ENCODE data around the gene PLD1.
"Not testable (repeated sequence)": the region's sequence is repeated elsewhere in the genome, so short reads cannot be mapped to it uniquely, and the experiment has no call there.

PLD1 gene

DNA sequence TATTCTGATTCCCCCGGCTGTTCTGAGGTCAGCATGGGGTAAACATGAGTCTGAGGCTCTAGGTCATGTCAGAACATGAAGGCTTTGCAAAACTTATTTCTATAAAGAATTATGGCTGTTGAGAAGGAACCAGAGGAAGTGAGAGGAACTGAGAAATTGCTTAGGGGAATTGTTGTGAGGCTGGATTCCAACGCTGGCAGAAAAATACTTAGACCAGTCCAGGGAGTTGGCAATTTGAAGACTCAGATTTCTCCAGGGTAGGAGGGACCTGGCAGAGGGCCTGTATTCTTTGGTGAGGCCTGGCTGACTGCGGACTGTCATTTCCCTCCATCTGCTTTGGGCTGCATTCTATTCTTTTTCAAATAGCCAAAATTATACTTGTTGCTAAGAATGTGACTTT is 155.5 kb downstream of the PLD1 start:
- no peak for DNase-seq

- DNase-seq = no peak
These were observed 156.0 kb downstream of the PLD1 start for GRCh38 chr3:171654326-171654725.

DNA sequence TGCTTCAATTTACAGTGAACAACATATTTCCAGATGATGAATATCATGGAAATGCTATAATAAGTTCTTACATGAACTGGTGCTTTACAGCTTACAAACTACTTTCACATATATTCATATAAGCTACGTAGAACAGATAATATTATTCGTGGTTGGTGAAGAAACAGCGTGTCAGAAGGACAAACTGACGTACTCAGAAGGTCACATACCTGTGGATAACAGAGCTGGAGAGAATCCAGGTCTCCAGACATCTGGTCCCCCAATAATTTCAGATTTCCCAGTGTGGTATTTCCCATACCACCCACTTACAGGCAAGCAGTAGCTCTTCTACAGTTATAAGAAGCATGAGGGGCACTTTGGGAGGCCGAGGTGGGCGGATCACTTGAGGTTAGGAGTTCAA is 156.6 kb downstream of the PLD1 start:
- no peak for DNase-seq

- DNase-seq = no peak
These were observed 157.4 kb downstream of the PLD1 start for GRCh38 chr3:171652932-171653331.

GRCh38 chr3:171649911-171650592 is 160.2 kb downstream of the PLD1 start:
- DNase-seq = no peak

DNA sequence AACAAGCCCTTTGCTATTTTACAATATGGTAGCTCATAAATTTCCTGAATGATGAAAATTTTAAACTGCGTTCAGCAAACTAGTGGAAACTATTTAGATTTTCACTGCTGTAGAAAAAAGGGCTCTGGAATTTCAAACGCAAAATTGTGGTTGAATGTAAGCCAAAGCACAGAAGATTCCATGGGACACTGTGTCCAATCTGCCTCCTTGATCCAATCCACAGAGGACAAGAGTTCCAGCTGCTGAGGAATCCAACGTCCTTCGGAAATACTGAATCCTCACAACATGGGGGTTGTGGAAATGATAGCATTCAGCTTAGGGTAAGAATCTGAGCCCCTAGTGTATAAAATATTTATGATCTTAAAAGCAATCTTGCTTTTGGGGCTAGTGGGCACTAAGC is 161.0 kb downstream of the PLD1 start:
- no peak for DNase-seq

- no peak for DNase-seq
These were observed 162.2 kb downstream of the PLD1 start for GRCh38 chr3:171648069-171648468.

DNA sequence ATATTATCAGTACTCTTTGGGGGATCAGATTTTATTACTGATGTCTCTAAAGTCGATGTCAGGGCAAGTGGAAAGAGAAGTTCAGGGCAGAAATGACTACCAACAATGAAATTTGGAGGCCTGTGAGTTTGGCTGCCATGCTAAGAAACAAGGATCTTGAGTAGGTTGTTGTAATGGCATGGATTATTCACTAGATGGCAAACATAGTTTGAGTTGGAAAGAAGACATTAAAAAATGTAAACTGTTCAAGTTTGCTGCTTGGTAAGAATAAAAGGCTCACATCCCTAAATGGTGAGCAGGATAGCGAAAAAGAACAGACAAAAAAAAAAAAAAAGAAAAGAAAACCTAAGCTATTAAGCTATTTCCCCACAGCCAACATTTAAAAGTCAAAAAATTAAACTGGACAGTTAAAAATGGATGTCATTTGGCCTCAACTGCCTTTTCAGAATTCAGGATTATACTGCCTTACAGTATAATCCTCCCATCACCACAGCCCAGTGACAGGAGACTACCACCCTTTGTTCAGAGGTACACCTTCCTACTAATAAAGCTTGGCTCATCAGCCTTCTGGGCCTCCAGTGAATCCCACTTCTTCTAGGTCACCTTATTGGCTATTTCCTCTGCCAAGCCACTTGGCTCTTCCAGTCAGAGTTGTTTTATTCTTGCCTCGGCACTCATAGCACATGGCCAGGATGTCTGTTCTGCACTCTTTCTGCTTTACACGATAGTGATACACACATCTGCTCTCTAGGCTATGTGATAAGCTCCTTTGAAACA is 163.7 kb downstream of the PLD1 start:
- DNase-seq = no peak

DNA sequence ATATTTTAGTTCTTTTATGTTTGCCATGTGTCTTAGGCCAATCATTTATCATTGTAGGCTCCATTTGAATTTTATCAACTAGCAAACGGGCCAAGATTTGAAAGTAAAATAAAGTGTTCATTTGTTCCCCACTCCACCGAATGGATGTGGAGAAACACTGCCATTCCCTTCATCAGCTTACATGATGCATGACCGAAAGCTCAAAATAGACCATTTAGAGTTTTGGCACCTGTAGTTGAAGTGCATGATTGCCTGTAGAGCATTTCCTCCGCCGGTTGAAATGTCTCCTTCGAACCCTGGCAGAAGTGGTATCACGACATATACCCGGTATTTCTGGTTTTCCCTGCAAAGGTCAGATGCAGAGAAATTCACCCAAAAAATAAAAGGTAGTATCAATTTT is 165.6 kb downstream of the PLD1 start:
- DNase-seq = no peak

DNA sequence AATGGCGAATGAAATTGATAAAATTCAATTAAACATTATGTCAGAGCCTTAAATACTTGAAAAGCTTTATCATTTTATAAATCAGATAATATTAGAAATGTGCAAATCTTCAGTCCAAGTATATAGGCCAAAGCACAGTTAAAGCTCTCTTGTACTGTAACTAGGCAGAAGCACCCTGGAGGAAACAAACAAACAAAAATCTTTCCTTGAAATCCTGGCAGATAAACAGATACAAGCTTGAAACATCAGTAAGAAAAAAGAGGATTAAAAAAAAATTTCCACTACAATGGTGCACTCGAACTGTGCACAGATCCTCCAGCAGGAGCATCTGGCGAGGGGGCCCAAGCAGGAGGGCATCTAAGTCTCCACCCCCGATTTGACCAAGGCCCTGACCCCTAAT is 166.6 kb downstream of the PLD1 start:
- no peak for DNase-seq

- DNase-seq = no peak
These were observed 167.2 kb downstream of the PLD1 start for GRCh38 chr3:171643033-171643432.

- no peak for DNase-seq
These were observed 169.5 kb downstream of the PLD1 start for GRCh38 chr3:171640520-171641412.

DNA sequence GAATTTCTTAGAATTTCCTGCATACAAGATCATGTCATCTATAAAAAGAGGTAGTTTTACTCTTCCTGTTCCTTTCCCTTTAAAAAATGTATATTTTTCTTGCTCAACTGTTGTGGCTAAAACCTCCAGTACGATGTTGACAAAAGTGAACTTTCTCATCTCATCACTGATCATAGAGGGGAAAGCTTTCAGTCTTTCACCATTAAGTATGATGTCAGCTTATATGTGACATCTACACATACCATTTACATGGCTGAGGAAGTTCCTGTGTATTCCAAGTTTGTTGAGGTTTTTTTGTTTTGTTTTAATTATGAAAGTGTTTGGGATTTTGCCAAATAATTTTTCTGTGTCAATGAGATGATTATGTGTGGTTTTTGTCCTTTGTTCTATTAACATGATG is 173.6 kb downstream of the PLD1 start:
- no peak for DNase-seq

- DNase-seq = no peak
These were observed 177.5 kb downstream of the PLD1 start for GRCh38 chr3:171632766-171633165.

- DNase-seq = not testable (repeated sequence)
These were observed 183.5 kb downstream of the PLD1 start for GRCh38 chr3:171626799-171627198.

DNA sequence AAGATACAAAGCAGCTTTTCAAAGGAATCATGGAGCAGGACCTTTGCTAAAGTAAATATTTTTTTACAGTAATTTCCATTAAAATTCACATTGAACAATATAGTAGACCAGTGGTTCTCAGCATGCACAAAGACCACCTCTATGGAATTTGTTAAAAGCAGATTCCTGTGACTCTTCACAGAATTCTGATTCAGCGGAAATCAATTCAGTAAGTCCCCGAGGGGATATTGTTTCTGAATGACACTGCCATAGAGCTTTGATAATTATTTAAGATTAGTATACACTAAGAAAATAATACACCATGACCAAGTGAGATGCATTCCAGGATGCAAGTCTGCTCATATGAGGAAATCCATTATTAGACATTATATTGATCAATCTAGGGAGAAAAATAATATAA is 188.2 kb downstream of the PLD1 start:
- no peak for DNase-seq

- no peak for DNase-seq
These were observed 189.4 kb downstream of the PLD1 start for GRCh38 chr3:171620825-171621434.

- DNase-seq = no peak
These were observed 193.5 kb downstream of the PLD1 start for GRCh38 chr3:171616798-171617197.

DNA sequence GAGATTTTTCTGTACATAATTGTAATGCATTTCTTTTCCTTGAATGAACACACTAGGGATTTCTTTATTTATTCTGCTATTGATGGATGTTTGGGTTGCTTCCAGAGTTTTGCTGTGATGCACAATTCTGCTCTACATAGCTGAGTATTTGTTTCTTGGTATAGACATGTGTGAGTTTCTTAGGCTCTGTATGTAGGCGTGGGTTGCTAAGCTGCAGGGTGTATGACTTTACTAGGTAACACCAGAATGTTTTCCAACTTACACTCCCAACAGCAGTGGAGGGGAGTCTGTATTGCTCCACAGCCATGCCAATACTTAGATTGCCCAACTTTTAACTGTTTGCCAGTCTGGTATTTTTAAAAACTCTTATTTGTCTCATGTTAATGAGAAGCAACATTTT is 194.6 kb downstream of the PLD1 start:
- no peak for DNase-seq

GRCh38 chr3:171615281-171615680 is 195.0 kb downstream of the PLD1 start:
- no peak for DNase-seq

DNA sequence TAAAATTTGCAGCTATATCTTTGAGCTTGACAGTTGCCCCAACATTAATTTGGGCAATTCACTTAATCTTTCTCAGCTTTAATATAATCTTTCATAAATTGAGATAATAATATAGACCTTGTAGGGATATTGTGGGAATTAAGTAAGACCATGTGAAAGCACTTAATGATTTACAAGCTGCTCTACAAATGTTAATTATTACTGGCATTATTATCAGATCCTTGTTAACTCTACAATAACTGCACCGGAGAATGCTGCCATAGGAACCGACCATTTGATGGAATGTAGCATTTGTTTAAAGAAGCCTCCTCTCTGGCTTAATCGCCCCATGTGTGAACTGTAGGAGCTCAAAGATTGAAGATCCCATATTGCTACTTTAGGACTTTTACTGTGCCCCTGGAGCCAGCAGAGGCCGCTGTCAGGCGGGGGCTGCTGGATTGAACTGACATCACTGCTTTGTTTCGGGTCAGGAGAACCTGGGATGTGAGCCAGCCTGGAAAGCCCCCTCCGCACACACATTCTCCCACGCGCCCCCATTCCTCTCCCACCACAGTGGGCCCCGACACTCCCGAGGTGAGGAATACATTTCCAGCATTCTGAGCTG is 195.9 kb downstream of the PLD1 start:
- no peak for DNase-seq

- no peak for DNase-seq
These were observed 202.8 kb downstream of the PLD1 start for GRCh38 chr3:171607452-171607851.
